Vagina (tissue), 2 donors: ENCODE data around the gene LRMDA.

Experiments
- CTCF ChIP-seq, 3 experiments: fragments of 450-650 bp in 2 of 3; fragments of 200-600 bp in 1 of 3; sonication (generic) in 1 of 3; IDR thresholded peaks; one replicate each; pipeline ENCODE4 v1.5.1; 2017 to 2019; ENCODE audit warnings: antibody characterized with exemption in 3 of 3, mild to moderate bottlenecking in 2 of 3, moderate library complexity in 2 of 3
- POLR2A ChIP-seq, 2 donors: fragments of 450-650 bp; IDR thresholded peaks; one replicate each; pipeline ENCODE4 v1.6.1; 2017; ENCODE audit warnings: antibody characterized with exemption in 2 of 2, mild to moderate bottlenecking in 2 of 2, moderate library complexity in 2 of 2
- POLR2AphosphoS5 ChIP-seq, 2 donors: sonication (generic); formaldehyde crosslinking; IDR thresholded peaks; one replicate each; pipeline ENCODE4 v1.9.0; 2017; ENCODE audit warnings: antibody characterized with exemption in 2 of 2, mild to moderate bottlenecking in 2 of 2, low read depth in 1 of 2; ENCODE audit not compliant: insufficient read depth in 1 of 2

- TF ChIP-seq CTCF (IDR thresholded peaks at IDR 0.05) (no peak), POLR2AphosphoS5 (IDR thresholded peaks at IDR 0.05; ENCODE audit: insufficient read depth in 1 of 2, low read depth in 1 of 2) (no peak), POLR2A (IDR thresholded peaks at IDR 0.05) (no peak)
Observed at GRCh38 chr10:76558586-76558985, 1127.2 kb downstream of the LRMDA start.
